Fibroblast of mammary gland (primary cell): ENCODE measurements around the gene OR5K1.

Experiments
- DNase-seq: peaks from one replicate; pipeline ENCODE4 v3.0.0-alpha.2; 2010; ENCODE audit warnings: low read depth
- H3K4me3 ChIP-seq: 2 replicates; pipeline ENCODE4 v1.5.1; 2011; ENCODE audit warnings: low read depth, mild to moderate bottlenecking, low read length, moderate library complexity; ENCODE audit not compliant: control insufficient read depth
- CTCF ChIP-seq: conservative IDR thresholded peaks from 2 replicates; pipeline ENCODE4 v1.5.1; 2011; ENCODE audit warnings: low read depth, low read length, inconsistent platforms; ENCODE audit not compliant: control insufficient read depth, insufficient read depth

OR5K1 gene

GRCh38 chr3:98482717-98483482 lies 19.9 kb downstream of the OR5K1 start:
- H3K4me3 ChIP-seq, result no peak overlapping the region
- DNase-seq, result no peak
- TF ChIP-seq CTCF, result no peak

GRCh38 chr3:98483626-98484025 lies 20.6 kb downstream of the OR5K1 start:
- TF ChIP-seq CTCF, result no peak
- H3K4me3 ChIP-seq, result no peak overlapping the region
- DNase-seq, result no peak

GRCh38 chr3:98497381-98497780 lies 34.4 kb downstream of the OR5K1 start, which contains the start of gene OR5K2:
TSS of gene OR5K2 (plus strand) at chr3:98497681. CDS start at chr3:98497681, 0 bp downstream.
- no peak for TF ChIP-seq CTCF
- no peak for DNase-seq
- H3K4me3 ChIP-seq, result no peak within 1 kb of the TSS

DNA sequence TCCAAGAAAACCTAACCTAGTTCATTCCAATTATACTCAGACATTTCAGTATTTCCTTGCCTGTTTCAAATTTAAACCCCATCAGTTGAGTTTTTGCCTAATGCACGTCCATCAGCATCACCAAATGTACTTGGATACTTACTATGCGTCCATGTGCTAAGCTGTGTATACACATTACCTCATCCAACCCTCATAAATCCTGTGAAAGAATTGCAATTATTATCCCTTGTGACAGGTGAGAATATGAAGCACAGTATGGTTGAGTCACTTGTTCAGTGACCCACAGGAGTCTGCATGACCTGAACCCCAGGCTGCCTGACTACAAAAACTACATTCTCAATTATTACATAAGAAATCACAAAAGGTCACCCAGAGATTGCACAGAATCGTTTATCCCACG lies 37.0 kb downstream of the OR5K1 start:
- H3K4me3 ChIP-seq, result no peak overlapping the region
- no peak for DNase-seq
- TF ChIP-seq CTCF, result no peak

DNA sequence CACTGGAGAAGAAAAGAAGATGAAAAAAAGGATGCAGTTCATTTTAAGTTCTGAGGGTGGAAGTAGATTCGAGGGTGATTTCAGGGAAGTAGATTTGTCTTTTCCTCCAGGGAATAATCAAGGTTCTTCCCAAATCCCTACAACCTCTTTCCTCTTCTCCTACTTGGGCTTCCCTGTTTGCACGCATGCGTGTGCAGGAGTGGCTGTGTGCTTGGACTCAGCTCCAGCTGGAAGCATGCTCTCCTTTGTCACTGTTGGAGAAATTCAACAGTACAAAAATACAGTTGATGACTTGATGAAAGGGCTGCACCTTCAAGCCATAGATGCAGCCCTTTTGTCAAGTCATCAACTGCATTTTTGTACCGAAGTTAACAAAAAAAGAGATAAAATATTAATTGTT lies 38.3 kb downstream of the OR5K1 start:
- no peak overlapping the region for H3K4me3 ChIP-seq
- TF ChIP-seq CTCF, result no peak
- no peak for DNase-seq

GRCh38 chr3:98501863-98502576 lies 39.0 kb downstream of the OR5K1 start:
- no peak for TF ChIP-seq CTCF
- H3K4me3 ChIP-seq, result no peak overlapping the region
- DNase-seq, result no peak
